Trophoblast cell (in vitro differentiated cells and primary cell): ENCODE measurements around the gene NAIP.
"Not testable (repeated sequence)": the region's sequence is repeated elsewhere in the genome, so short reads cannot be mapped to it uniquely, and the experiment has no call there.

Experiments used
- DNase-seq, 2 donors: peaks; one replicate each; pipeline ENCODE4 v3.0.0-alpha.2; 2016
- H2AFZ ChIP-seq: 2 replicates; pipeline ENCODE4 v1.6.1; 2013; ENCODE audit warnings: low read length, moderate library complexity, mild to moderate bottlenecking; ENCODE audit not compliant: insufficient read depth, poor library complexity
- H2AK5ac ChIP-seq: 2 replicates; pipeline ENCODE4 v1.6.1; 2013; ENCODE audit warnings: mild to moderate bottlenecking, low read length
- H2BK120ac ChIP-seq: 2 replicates; pipeline ENCODE4 v1.6.1; 2013; ENCODE audit warnings: low read length, mild to moderate bottlenecking, moderate library complexity; ENCODE audit not compliant: insufficient read depth, poor library complexity
- H2BK12ac ChIP-seq: 2 replicates; pipeline ENCODE4 v1.6.1; 2013; ENCODE audit warnings: mild to moderate bottlenecking, low read length, moderate library complexity
- H2BK5ac ChIP-seq: 2 replicates; pipeline ENCODE4 v1.6.1; 2013; ENCODE audit warnings: low read length, low read depth, moderate library complexity, mild to moderate bottlenecking; ENCODE audit not compliant: poor library complexity
- H3K14ac ChIP-seq: 2 replicates; pipeline ENCODE4 v1.6.1; 2013; ENCODE audit warnings: mild to moderate bottlenecking, low read length
- H3K18ac ChIP-seq: 2 replicates; pipeline ENCODE4 v1.6.1; 2013; ENCODE audit warnings: mild to moderate bottlenecking, low read length
- H3K23ac ChIP-seq: 2 replicates; pipeline ENCODE4 v1.6.1; 2013; ENCODE audit warnings: low read length
- H3K27ac ChIP-seq: 2 replicates; pipeline ENCODE4 v1.5.1; 2013; ENCODE audit warnings: low read depth, mild to moderate bottlenecking, inconsistent platforms, low read length, moderate library complexity
- H3K27me3 ChIP-seq: 2 replicates; pipeline ENCODE4 v1.6.1; 2013; ENCODE audit warnings: inconsistent platforms, mild to moderate bottlenecking, low read length, moderate library complexity; ENCODE audit not compliant: insufficient read depth
- H3K36me3 ChIP-seq, 2 experiments: 1 replicate in 1 of 2; 2 replicates in 1 of 2; pipeline ENCODE4 v1.6.1; 2013; ENCODE audit warnings: low read length in 2 of 2, mild to moderate bottlenecking in 2 of 2, moderate library complexity in 1 of 2; ENCODE audit not compliant: insufficient read depth in 2 of 2, control insufficient read depth in 1 of 2
- H3K4ac ChIP-seq: 2 replicates; pipeline ENCODE4 v1.6.1; 2013; ENCODE audit warnings: low read depth, mild to moderate bottlenecking, low read length, moderate library complexity
- H3K4me1 ChIP-seq, 2 experiments: 1 replicate in 1 of 2; 2 replicates in 1 of 2; pipeline ENCODE4 v1.6.1; 2013; ENCODE audit warnings: low read length in 2 of 2, mild to moderate bottlenecking in 2 of 2, moderate library complexity in 1 of 2; ENCODE audit not compliant: insufficient read depth in 2 of 2, control insufficient read depth in 1 of 2
- H3K4me2 ChIP-seq: 2 replicates; pipeline ENCODE4 v1.6.1; 2013; ENCODE audit warnings: inconsistent platforms, mild to moderate bottlenecking, low read length, moderate library complexity
- H3K4me3 ChIP-seq: 2 replicates; pipeline ENCODE4 v1.5.1; 2013; ENCODE audit warnings: mild to moderate bottlenecking, low read depth, low read length, inconsistent platforms
- H3K79me1 ChIP-seq: one replicate; pipeline ENCODE4 v1.6.1; 2013; ENCODE audit warnings: low read length
- H3K79me2 ChIP-seq: 2 replicates; pipeline ENCODE4 v1.6.1; 2013; ENCODE audit warnings: low read length, mild to moderate bottlenecking; ENCODE audit not compliant: control insufficient read depth, insufficient read depth, poor library complexity
- H3K9ac ChIP-seq: 2 replicates; pipeline ENCODE4 v1.6.1; 2013; ENCODE audit warnings: mild to moderate bottlenecking, low read length
- H3K9me3 ChIP-seq: 2 replicates; pipeline ENCODE4 v1.6.1; 2013; ENCODE audit warnings: low read depth, mild to moderate bottlenecking, control low read depth, inconsistent platforms, low read length; ENCODE audit not compliant: insufficient read depth
- H4K12ac ChIP-seq: 2 replicates; pipeline ENCODE4 v1.6.1; 2013; ENCODE audit warnings: low read depth, mild to moderate bottlenecking, low read length, moderate library complexity
- H4K8ac ChIP-seq: 2 replicates; pipeline ENCODE4 v1.6.1; 2013; ENCODE audit warnings: low read depth, mild to moderate bottlenecking, low read length, moderate library complexity
- H4K91ac ChIP-seq: one replicate; pipeline ENCODE4 v1.6.1; 2013; ENCODE audit warnings: low read depth, mild to moderate bottlenecking, low read length, moderate library complexity
- WGBS: extraction: QIAGEN DNeasy Blood & Tissue Kit; methylation state at CpG from one replicate; pipeline ENCODE4 v1.1.7; 2013; ENCODE audit warnings: missing lambda C conversion rate; ENCODE audit not compliant: insufficient read length, insufficient coverage; ENCODE audit errors: extremely low coverage; 5-methylcytosine and 5-hydroxymethylcytosine counted together

NAIP gene

GRCh38 chr5:71044808-71045207 is 19.7 kb upstream of the NAIP start:
- not testable (repeated sequence) for H3K4ac ChIP-seq, H2AK5ac ChIP-seq, H3K79me1 ChIP-seq, H4K12ac ChIP-seq, H4K91ac ChIP-seq, H3K79me2 ChIP-seq, H3K4me3 ChIP-seq, H4K8ac ChIP-seq, H2AFZ ChIP-seq, H3K36me3 ChIP-seq, H3K14ac ChIP-seq, H3K9ac ChIP-seq, H2BK120ac ChIP-seq, H3K18ac ChIP-seq, H2BK5ac ChIP-seq, H3K9me3 ChIP-seq, H3K23ac ChIP-seq, H2BK12ac ChIP-seq, H3K4me1 ChIP-seq, H3K4me2 ChIP-seq, DNase-seq, H3K27me3 ChIP-seq, H3K27ac ChIP-seq
- WGBS, result no CpG with 5 or more reads among the region's 2 CpGs

- not testable (repeated sequence) for H4K91ac ChIP-seq, H3K36me3 ChIP-seq, H3K27ac ChIP-seq, H4K12ac ChIP-seq, H2AFZ ChIP-seq, H3K9ac ChIP-seq, H3K79me1 ChIP-seq, H2BK12ac ChIP-seq, H3K14ac ChIP-seq, H3K4me3 ChIP-seq, H3K4me2 ChIP-seq, H2BK120ac ChIP-seq, H2BK5ac ChIP-seq, H4K8ac ChIP-seq, H3K4me1 ChIP-seq, H3K27me3 ChIP-seq, H3K23ac ChIP-seq, DNase-seq, H3K4ac ChIP-seq, H3K9me3 ChIP-seq, H3K79me2 ChIP-seq, H2AK5ac ChIP-seq, H3K18ac ChIP-seq
- no CpG with 5 or more reads among the region's 2 CpGs for WGBS
Observed at GRCh38 chr5:71044128-71044527, 19.0 kb upstream of the NAIP start.

- not testable (repeated sequence) for H2BK5ac ChIP-seq, H3K4me2 ChIP-seq, H3K79me2 ChIP-seq, H3K4ac ChIP-seq, H3K4me3 ChIP-seq, H3K27me3 ChIP-seq, H4K91ac ChIP-seq, H2BK12ac ChIP-seq, H3K4me1 ChIP-seq, H2BK120ac ChIP-seq, H3K23ac ChIP-seq, H3K14ac ChIP-seq, H4K12ac ChIP-seq, H3K36me3 ChIP-seq, H3K79me1 ChIP-seq, H3K9ac ChIP-seq, DNase-seq, H3K9me3 ChIP-seq, H2AFZ ChIP-seq, H4K8ac ChIP-seq, H3K18ac ChIP-seq, H3K27ac ChIP-seq, H2AK5ac ChIP-seq
- WGBS, result no CpG with 5 or more reads among the region's 7 CpGs
Observed at GRCh38 chr5:71031046-71031776, 6.1 kb upstream of the NAIP start.

- H3K4me2 ChIP-seq, H3K27me3 ChIP-seq, H2AFZ ChIP-seq, H2BK5ac ChIP-seq, H3K4me1 ChIP-seq, H3K9me3 ChIP-seq, H4K8ac ChIP-seq, H3K9ac ChIP-seq, H2BK120ac ChIP-seq, H3K36me3 ChIP-seq, H3K79me1 ChIP-seq, H3K14ac ChIP-seq, H4K91ac ChIP-seq, H2AK5ac ChIP-seq, H3K27ac ChIP-seq, H4K12ac ChIP-seq, H3K4me3 ChIP-seq, H2BK12ac ChIP-seq, H3K18ac ChIP-seq, H3K4ac ChIP-seq, H3K79me2 ChIP-seq, DNase-seq, H3K23ac ChIP-seq: not testable (repeated sequence)
- no CpG with 5 or more reads among the region's 6 CpGs for WGBS
Observed at GRCh38 chr5:71020643-71021042, 4.5 kb downstream of the NAIP start.
